GM18867 (cell line): Measurements from ENCODE around the gene SEL1L.
A peak's percentile ranks its signal among the peaks of the same experiment; 100 is the strongest.
"Not testable (repeated sequence)": the region's sequence is repeated elsewhere in the genome, so short reads cannot be mapped to it uniquely, and the experiment has no call there.

Experiments
- ATAC-seq: cut with Tn5 transposase; IDR thresholded peaks from one replicate; pipeline ENCODE4 v1.9.1; 2021; ENCODE audit warnings: mild to moderate bottlenecking, moderate library complexity; ENCODE audit not compliant: unreplicated experiment

SEL1L gene

GRCh38 chr14:81474685-81475324 is 58.8 kb downstream of the SEL1L start:
- no peak for ATAC-seq

DNA sequence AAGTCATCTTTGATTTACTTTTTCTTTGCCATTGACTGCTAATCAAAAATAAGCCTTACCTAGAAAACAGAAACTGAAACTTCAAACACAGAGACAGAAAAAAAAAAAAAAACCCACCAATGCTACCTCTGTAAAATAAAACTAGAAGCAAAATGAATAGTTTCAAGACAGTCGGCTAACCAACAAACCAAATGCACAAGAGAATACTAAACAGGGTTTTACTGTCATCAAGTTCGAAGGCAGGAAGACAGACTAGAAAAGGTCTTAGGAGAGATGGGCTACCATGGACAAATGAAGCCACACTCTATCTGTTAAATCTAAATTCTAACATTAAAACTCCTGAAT is 59.5 kb downstream of the SEL1L start:
- peak; percentile 59 for ATAC-seq

GRCh38 chr14:81473456-81474147 is 60.1 kb downstream of the SEL1L start:
- peak; percentile 15 for ATAC-seq

DNA sequence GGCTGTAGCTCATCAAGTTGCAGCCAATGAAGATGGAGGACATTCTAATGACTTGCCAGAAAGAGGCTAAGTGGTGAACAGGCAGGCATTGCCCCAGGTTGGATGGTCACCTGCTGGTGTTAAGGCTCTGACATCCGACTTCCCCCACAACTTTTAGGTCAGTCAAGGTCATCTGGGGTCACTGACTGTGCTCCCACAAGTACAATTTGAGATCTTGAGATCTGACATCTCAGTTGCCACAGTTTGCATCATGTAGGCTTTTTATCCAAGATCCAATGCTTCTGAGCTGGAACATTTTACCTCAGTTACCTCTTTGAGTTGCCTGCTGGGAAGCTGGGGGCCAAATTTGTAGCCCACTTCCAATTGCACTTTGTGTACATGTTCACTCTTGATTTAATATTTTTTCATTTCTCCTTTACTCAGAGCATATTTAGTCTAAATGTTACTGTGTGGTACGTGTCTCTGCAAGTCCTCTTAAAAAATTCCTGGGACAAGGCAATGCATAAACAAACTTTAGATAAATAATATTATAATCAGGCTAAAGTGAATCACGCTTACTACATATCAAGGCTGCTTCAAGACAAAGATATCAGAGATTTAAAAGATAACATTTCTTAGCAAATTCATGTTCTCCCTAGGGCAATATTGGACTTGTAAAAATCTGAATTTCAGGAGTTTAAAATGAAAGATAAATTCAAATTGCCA is 61.4 kb downstream of the SEL1L start:
- no peak for ATAC-seq

DNA sequence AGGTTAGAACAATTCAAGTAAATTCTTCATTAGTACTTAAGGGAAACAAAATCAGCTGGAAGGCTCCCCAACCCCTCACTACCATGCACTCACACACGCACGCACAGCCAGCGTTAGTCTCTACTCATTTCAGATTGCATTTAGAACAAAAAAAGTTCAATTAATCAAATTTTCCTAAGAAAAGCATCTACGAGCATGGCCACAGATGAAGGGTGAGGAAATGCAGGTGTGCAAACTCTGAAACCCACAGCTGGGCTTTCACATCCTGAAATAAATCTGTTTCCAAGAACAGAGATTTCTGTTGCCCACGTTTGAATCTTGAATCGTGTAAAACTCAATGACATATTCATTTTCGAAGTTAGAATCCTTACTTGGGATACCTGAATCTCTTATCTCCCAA is 62.6 kb downstream of the SEL1L start:
- peak; percentile 32 for ATAC-seq

GRCh38 chr14:81470557-81470826 is 63.2 kb downstream of the SEL1L start:
- peak; percentile 31 for ATAC-seq

- ATAC-seq = no peak
These were observed 66.8 kb downstream of the SEL1L start for GRCh38 chr14:81466854-81467253.

GRCh38 chr14:81465507-81466228 is 68.0 kb downstream of the SEL1L start:
- ATAC-seq = no peak

DNA sequence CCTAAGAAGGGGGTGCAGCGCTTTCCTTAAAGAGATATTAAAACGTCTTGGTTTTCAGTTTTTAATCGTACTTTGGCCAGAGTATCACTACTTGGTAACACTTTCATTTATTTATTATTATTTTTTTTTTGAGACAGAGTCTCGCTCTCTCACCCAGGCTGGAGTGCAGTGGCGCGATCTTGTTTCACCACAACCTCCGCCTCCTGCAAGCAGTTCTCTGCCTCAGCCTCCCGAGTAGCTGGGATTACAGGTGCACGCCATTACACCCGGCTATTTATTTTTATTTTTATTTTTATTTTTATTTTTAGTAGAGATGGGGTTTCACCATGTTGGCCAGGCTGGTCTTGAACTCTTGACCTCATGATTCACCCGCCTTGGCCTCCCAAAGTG is 68.7 kb downstream of the SEL1L start:
- ATAC-seq = peak; percentile 31

GRCh38 chr14:81464253-81465002 is 69.2 kb downstream of the SEL1L start:
- peak; percentile 71 for ATAC-seq

- ATAC-seq = not testable (repeated sequence)
These were observed 71.3 kb downstream of the SEL1L start for GRCh38 chr14:81462356-81462755.

DNA sequence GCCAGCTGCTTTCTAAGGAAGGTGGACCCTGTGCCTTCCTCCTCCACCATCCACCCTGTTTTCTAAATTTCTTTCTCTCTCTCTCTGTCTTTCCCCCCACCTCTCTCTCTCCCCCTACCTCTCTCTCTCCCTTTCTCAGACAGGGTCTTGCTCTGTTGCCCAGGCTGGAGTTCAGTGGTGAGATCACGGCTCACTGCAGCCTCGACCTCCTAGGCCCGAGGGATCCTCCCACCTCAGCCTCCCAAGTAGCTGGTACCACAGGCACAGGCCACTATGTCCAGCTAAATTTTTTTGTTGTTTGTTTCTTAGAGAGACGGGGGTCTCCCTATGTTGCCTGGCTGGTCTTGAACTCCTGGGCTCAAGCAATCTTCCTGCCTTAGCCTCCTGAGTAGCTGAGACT is 73.7 kb downstream of the SEL1L start:
- no peak for ATAC-seq

DNA sequence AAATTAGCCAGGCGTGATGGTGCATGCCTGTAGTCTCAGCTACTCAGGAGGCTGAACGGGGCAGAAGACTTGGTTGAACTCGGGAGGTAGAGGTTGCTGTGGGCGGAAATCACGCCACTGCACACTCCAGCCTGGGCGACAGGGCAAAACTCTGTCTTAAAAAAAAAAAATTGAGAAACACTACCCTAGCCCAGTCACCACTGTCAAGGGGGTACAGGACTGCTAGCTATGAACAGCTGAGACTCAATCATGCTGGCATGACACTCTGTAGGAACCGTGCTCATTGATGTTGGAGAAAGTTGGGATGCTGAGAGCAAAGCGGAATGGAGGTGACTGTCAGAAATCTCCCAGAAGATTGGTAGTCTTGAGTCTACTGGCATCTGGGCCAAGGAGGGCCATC is 75.3 kb downstream of the SEL1L start:
- ATAC-seq = no peak

DNA sequence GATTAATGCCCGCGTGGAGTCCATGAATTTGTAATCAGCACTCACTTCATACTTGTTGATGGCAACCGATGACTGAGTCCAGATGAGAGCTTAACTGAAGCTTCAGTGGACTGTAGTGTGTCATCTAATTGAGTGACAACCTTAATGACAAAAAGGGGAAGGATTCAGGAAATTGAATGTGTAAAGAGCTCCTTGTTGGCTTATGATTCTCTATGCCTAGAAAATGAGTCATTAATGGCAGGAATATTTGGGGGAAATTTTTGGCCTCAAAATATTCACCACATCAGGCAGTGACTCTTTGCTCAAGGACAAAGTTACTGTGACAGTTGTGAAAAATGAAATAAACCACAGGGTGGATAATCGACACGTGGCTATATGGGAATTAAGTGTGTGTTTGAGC is 78.3 kb downstream of the SEL1L start:
- no peak for ATAC-seq

DNA sequence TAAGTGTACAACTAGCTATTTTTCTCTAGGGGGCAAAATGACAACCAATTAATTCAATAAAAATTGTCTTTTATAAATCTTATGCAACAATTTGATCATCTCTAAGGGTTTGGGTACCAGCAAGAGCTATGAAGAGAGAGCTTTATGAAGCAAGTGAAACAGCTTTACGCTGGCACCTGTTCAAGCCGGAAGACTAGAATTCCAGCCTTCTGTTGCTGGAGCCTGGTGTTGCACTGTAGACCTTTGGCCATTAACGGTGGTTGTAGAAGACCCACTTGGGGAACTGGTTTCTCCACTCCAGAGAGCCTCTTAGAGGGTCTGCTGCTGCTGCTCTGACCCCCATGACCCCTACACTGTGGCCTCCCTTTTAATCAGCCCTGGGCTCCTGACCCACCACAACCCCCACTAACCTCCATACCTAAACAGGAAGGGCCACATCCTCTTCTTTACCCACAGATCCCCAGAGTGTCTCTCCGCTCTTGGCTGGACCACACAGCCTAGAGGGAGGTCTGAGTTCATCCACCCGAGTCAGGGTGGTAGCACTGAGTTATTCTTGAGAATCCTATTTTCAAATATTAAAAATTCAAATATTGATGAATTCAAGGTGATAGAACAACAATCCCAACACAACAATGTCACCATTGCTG is 79.0 kb downstream of the SEL1L start:
- peak; percentile 56 for ATAC-seq

DNA sequence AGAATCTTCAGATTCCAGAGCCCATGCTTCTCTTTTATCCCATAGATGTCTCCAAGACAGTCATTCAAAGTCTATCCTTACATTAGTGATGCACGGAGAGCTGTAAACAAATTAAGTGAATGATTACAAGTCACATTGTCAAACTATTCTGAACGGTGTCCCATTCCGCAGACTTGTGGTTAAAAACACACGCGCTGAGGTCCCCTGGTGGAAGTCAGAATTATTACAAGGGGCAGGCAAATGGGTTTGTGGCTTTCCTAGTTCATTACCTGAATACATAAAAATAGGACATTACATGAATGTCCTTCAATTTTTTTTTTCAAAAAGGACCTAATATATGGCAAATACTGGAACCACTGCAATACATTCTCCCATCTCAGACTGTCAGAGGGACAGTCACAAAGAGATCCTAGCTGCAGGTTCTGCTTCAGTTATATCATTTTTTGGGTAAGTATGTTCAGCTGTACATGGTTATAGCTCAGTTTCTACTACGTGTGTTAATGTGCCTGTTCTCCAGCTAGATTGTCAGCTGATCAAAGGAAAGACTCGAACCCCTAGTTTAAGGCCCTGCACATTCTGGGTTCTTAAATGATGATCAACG is 80.4 kb downstream of the SEL1L start:
- ATAC-seq = peak; percentile 74

DNA sequence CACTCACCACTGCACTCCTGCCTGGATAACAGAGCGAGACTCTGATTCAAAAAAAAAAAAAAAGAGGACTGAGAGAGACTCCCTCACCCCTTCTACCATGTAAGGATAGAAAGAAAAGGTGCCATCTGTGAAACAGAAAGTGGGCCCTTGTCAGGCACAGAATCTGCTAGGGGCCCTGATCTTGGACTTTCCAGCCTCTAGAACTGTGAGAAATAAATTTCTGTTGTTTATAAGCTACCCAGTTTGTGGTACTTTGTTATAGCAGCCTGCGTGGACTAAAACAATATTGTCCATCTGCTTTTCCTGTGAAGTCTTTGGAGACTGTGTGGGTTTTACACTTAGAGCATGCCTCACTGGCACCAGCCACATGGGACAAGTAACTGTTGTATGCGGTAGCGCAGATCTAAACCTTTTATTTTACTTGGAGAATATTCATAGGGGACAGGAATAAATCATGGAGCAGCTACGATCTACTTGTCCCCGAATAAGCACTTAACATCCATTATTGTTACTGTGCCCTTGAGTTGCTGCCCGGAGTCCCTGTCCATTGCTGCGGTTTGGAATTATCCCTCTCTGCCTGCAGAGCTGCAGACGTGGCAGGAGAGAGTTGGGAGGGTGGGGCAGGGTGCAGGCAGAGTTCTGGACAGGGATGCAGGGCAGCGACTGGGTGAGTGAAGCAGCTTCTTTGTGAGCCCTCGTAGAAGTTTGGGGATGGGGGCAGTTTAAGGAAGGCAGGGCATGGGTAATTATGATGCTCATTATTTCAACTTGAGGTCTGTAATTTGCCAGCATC is 81.1 kb downstream of the SEL1L start:
- ATAC-seq = no peak

GRCh38 chr14:81450976-81451375 is 82.7 kb downstream of the SEL1L start:
- ATAC-seq = no peak

GRCh38 chr14:81450100-81450531 is 83.5 kb downstream of the SEL1L start:
- ATAC-seq = no peak
